DOHH2 (cell line): ENCODE measurements around the gene CTAGE4.
A peak's percentile ranks its signal among the peaks of the same experiment; 100 is the strongest.
"Not testable (repeated sequence)": the region's sequence is repeated elsewhere in the genome, so short reads cannot be mapped to it uniquely, and the experiment has no call there.

ENCODE experiments used
- H3F3A ChIP-seq: fragments of 200-600 bp; sonication (generic), shearing (Covaris generic); 2 replicates; pipeline ENCODE4 v1.6.0; 2016; ENCODE audit warnings: antibody characterized with exemption, mild to moderate bottlenecking; ENCODE audit not compliant: control insufficient read depth, insufficient read depth
- H3K27ac ChIP-seq: fragments of 200-600 bp; sonication (generic); 2 replicates; pipeline ENCODE4 v1.5.1; 2014; ENCODE audit warnings: low read depth, mild to moderate bottlenecking, low read length, moderate library complexity
- H3K27me3 ChIP-seq: fragments of 200-600 bp; sonication (generic); 2 replicates; pipeline ENCODE4 v1.6.1; 2014; ENCODE audit warnings: mild to moderate bottlenecking, low read length, mixed read lengths; ENCODE audit not compliant: control insufficient read depth
- H3K36me3 ChIP-seq: fragments of 200-600 bp; sonication (generic); 2 replicates; pipeline ENCODE4 v1.6.1; 2014; ENCODE audit warnings: mild to moderate bottlenecking, low read length, moderate library complexity, mixed read lengths; ENCODE audit not compliant: control insufficient read depth
- H3K4me1 ChIP-seq: fragments of 200-600 bp; sonication (generic); 2 replicates; pipeline ENCODE4 v1.6.1; 2014; ENCODE audit warnings: mild to moderate bottlenecking, low read length, mixed read lengths; ENCODE audit not compliant: control insufficient read depth
- H3K4me2 ChIP-seq: fragments of 200-600 bp; sonication (generic); 2 replicates; pipeline ENCODE4 v1.6.0; 2014; ENCODE audit warnings: mild to moderate bottlenecking, low read length, moderate library complexity
- H3K4me3 ChIP-seq: fragments of 200-600 bp; sonication (generic); 2 replicates; pipeline ENCODE4 v1.5.1; 2014; ENCODE audit warnings: mild to moderate bottlenecking, low read length, mixed read lengths
- H3K79me2 ChIP-seq: fragments of 200-600 bp; sonication (generic); 2 replicates; pipeline ENCODE4 v1.6.1; 2014; ENCODE audit warnings: mild to moderate bottlenecking, low read length, mixed read lengths; ENCODE audit not compliant: control insufficient read depth
- H3K9me2 ChIP-seq: fragments of 200-600 bp; sonication (generic); replicated peaks from 2 replicates; pipeline ENCODE4 v1.6.1; 2014; ENCODE audit warnings: mild to moderate bottlenecking, low read length, mixed read lengths; ENCODE audit not compliant: control insufficient read depth
- H3K9me3 ChIP-seq: fragments of 200-600 bp; sonication (generic); 2 replicates; pipeline ENCODE4 v1.6.1; 2014; ENCODE audit warnings: antibody characterized with exemption, low read length, mixed read lengths; ENCODE audit not compliant: control insufficient read depth, insufficient read depth
- H4K20me1 ChIP-seq: fragments of 200-600 bp; sonication (generic); 2 replicates; pipeline ENCODE4 v1.6.0; 2014; ENCODE audit warnings: low read depth, mild to moderate bottlenecking, antibody characterized with exemption, low read length, moderate library complexity; ENCODE audit not compliant: control insufficient read depth, insufficient read depth
- CTCF ChIP-seq: fragments of 200-600 bp; sonication (generic); IDR thresholded peaks from one replicate; pipeline ENCODE4 v1.5.1; 2014; ENCODE audit warnings: antibody characterized with exemption, mild to moderate bottlenecking, low read depth, low read length; ENCODE audit not compliant: poor library complexity, severe bottlenecking
- EZH2phosphoT487 ChIP-seq: fragments of 200-600 bp; sonication (generic); IDR thresholded peaks from 2 replicates; pipeline ENCODE4 v1.6.1; 2017; ENCODE audit warnings: borderline replicate concordance, mild to moderate bottlenecking, antibody characterized with exemption, low read length, moderate library complexity, mixed read lengths

Gene CTAGE4

DNA sequence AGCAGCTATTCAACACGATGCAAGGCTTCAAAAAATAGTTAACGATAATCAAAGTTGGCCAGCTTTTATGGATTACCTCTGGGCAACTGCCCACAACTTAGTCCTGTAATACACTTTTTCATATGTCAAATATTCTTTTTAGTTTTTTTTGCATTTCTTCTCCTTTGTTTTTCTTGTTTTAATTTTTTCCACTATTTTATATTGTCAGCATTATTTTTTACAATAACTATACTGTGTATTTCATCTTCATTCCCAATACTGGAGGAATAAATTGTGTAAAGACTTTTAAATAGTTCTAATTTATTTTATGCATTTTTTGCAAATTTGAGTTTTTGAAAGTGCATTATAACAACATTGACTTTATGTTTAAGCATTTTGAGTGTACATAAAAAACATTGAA is 18.5 kb upstream of the CTAGE4 start:
- Histone ChIP-seq H3K27me3 (no peaks in the 10 kb centered on the region), H3K79me2 (no peaks in the 10 kb centered on the region), H3K27ac (no peak overlapping the region), H3K36me3 (no peaks in the 10 kb centered on the region), H4K20me1 (no peaks in the 10 kb centered on the region), H3K4me2 (no peak overlapping the region), H3K4me3 (no peak overlapping the region), H3K9me3 (no peaks in the 10 kb centered on the region), H3F3A (no peaks in the 10 kb centered on the region), H3K9me2 (no peaks in the 10 kb centered on the region), H3K4me1 (no peaks in the 10 kb centered on the region)
- TF ChIP-seq EZH2phosphoT487 = no peak
- no peak for TF ChIP-seq CTCF

DNA sequence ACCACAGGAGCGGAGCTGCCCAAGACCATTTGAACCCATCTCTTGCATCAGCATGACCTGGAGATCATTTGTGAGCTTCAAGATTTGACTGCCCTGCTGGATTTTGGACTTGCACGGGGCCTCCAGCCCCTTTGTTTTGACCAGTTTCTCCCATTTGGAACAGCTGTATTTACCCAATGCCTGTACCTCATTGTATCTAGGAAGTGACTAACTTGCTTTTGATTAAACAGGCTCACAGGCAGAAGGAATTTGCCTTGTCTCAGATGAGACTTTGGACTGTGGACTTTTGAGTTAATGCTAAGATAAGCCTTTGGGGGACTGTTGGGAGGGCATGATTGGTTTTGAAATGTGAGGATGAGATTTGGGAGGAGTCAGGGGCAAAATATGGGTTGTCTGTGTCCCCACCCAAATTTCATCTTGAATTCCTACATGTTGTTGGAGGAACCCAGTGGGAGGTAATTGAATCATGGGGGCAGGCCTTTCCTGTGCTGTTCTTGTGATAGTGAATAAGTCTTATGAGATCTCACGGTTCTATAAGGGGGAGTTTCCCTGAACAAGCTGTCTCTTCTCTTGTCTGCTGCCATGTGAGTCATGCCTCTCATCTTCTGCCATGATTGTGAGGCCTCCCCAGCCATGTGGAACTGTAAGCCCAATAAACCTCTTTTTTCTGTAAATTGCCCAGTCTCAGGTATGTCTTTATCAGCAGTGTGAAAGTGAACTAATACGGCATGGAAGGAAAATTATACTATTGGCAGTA is 11.5 kb upstream of the CTAGE4 start:
- H3K4me3 ChIP-seq, H3F3A ChIP-seq, H4K20me1 ChIP-seq, H3K9me3 ChIP-seq, H3K4me2 ChIP-seq, H3K9me2 ChIP-seq, H3K36me3 ChIP-seq, H3K27me3 ChIP-seq, H3K79me2 ChIP-seq, H3K4me1 ChIP-seq, H3K27ac ChIP-seq: not testable (repeated sequence)

- H3K79me2 ChIP-seq = no peaks in the 10 kb centered on the region
- no peak overlapping the region for H3K4me2 ChIP-seq
- no peaks in the 10 kb centered on the region for H3K9me3 ChIP-seq
- TF ChIP-seq EZH2phosphoT487 = no peak
- no peak for TF ChIP-seq CTCF
- no peaks in the 10 kb centered on the region for H3K4me1 ChIP-seq
- no peaks in the 10 kb centered on the region for H4K20me1 ChIP-seq
- no peak overlapping the region for H3K4me3 ChIP-seq
- no peaks in the 10 kb centered on the region for H3K36me3 ChIP-seq
- H3K9me2 ChIP-seq = no peaks in the 10 kb centered on the region
- H3F3A ChIP-seq = no peaks in the 10 kb centered on the region
- H3K27ac ChIP-seq = no peak overlapping the region
- no peaks in the 10 kb centered on the region for H3K27me3 ChIP-seq
Measured at GRCh38 chr7:144174613-144175012, 8.7 kb upstream of the CTAGE4 start.

DNA sequence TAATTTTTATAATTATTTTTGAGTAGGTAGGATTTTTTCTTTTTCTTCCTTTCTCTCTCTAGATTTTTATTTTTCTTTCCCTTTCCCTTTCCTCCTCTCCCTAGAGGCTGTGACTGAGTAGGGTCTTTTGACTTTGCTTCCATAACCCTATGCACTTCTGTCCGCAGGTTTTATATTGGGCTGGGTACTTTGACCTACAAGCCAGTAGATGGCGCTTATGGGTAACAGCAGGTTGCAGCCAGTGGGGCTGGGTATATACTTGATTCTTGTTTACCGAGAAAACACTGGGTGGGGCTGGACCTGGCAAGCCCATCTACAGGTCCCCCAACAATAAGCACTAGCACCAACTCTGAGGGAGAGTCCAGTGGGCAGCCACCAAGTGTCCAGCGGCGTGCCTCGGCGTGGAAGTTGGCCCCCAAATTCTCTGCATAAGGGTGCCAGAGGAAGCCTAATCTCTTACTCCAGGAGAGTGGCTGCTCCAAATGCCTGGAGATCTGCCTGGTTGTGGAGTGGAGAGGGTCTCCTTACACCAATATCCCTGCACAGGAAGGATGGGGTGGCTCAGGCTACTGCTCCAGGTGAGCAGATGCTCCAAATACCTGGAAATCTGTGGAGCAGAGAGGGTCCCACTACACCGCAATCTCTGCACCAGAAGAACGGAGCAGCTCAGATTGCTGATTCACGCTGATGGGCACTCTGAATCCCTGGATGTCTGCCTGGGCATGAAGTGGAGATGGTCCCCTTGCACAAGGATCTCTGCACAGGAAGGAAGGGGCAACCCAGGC is 4.7 kb upstream of the CTAGE4 start:
- not testable (repeated sequence) for H3F3A ChIP-seq, H3K9me2 ChIP-seq, H3K27ac ChIP-seq, H3K4me3 ChIP-seq, H3K36me3 ChIP-seq, H4K20me1 ChIP-seq, H3K27me3 ChIP-seq, H3K79me2 ChIP-seq, H3K9me3 ChIP-seq, H3K4me1 ChIP-seq, H3K4me2 ChIP-seq
- peak; percentile 44 for TF ChIP-seq CTCF

DNA sequence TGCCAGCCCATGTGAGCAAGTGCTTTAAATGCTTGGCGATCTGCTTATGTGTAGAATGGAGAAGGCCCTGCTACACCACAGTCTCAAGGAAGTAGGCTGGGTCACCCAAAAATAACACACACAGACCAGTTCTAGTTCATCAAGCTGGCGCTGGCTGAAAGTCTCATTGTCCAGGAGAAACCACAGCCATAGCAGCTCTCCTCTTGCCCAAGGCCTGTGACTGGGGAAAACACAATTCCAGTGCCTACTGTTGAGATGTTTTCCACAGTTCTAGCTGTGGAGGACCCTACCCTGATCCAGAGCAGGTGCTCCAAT is 4.1 kb upstream of the CTAGE4 start:
- not testable (repeated sequence) for H3K79me2 ChIP-seq, H3K36me3 ChIP-seq, H3K4me2 ChIP-seq, H3K27ac ChIP-seq, H3K4me3 ChIP-seq, H4K20me1 ChIP-seq, H3K9me3 ChIP-seq, H3F3A ChIP-seq, H3K4me1 ChIP-seq, H3K9me2 ChIP-seq, H3K27me3 ChIP-seq

GRCh38 chr7:144187848-144188247 is 4.6 kb downstream of the CTAGE4 start:
- not testable (repeated sequence) for H3K4me1 ChIP-seq, H3K36me3 ChIP-seq, H3K79me2 ChIP-seq, H3K4me2 ChIP-seq, H3F3A ChIP-seq, H3K9me2 ChIP-seq, H3K27me3 ChIP-seq, H4K20me1 ChIP-seq, H3K27ac ChIP-seq, H3K4me3 ChIP-seq, H3K9me3 ChIP-seq
